ENCODE data around the gene PHGDH. TPM values are rescaled to one million over a fixed set of nuclear protein-coding genes. Genes with fewer than 3 reads are reported as not detected.
A peak's percentile ranks its signal among the peaks of the same experiment; 100 is the strongest.

The PHGDH gene
- total RNA-seq, 1 experiment from 2014 or later, result 82.0 TPM

GRCh38 chr1:119742202-119742601 is 30.5 kb downstream of the PHGDH start:
- no TSS peak for BruUV-seq (replicated peaks)
- no peak overlapping the region for H3K27ac ChIP-seq (ENCODE audit: low read length)
- H3K27me3 ChIP-seq (ENCODE audit: control insufficient read depth, insufficient read depth, low read length), result no peaks in the 10 kb centered on the region
- intact Hi-C loops (cut with micrococcal nuclease; ENCODE audit: unreplicated experiment) (no loop called here), in situ Hi-C loops (cut with HindIII; ENCODE audit: low pct_unique_long_range_greater_than_20kb, low sequenced_read_pairs) (no loop called here)
- POLR2A ChIA-PET, result no interaction called here
- DNase-seq (ENCODE audit: low read depth, low spot score) (no peak), ATAC-seq (0 out of 2 replicates have a peak, but pooled peaks have one; percentile 6)
- no peaks in the 10 kb centered on the region for H3K4me1 ChIP-seq (ENCODE audit: control insufficient read depth, insufficient read depth, low read length)
- no peak overlapping the region for H3K4me3 ChIP-seq (ENCODE audit: low read depth in 2 of 2, low read length in 2 of 2)
- no peak for TF ChIP-seq TCF7L2 (IDR thresholded peaks at IDR 0.05; ENCODE audit: low read depth, low read length)
- no peak for TF ChIP-seq REST (IDR thresholded peaks at IDR 0.05; ENCODE audit: insufficient read depth in 1 of 2, low read depth in 2 of 2, low read length in 1 of 2)
- no peaks in the 10 kb centered on the region; the same call in 1 of the 2 replicates for H3K36me3 ChIP-seq (ENCODE audit: control insufficient read depth, insufficient read depth, low read length)
- CTCF ChIA-PET, result no interaction called here
- H3K9me3 ChIP-seq (ENCODE audit: control insufficient read depth, insufficient read depth, low read depth, low read length), result no peaks in the 10 kb centered on the region

GRCh38 chr1:119742677-119743076 is 30.9 kb downstream of the PHGDH start:
- Histone ChIP-seq H3K9me3 (ENCODE audit: control insufficient read depth, insufficient read depth, low read depth, low read length) (no peaks in the 10 kb centered on the region), H3K36me3 (ENCODE audit: control insufficient read depth, insufficient read depth, low read length) (no peaks in the 10 kb centered on the region; the same call in 1 of the 2 replicates), H3K27me3 (ENCODE audit: control insufficient read depth, insufficient read depth, low read length) (no peaks in the 10 kb centered on the region), H3K4me1 (ENCODE audit: control insufficient read depth, insufficient read depth, low read length) (no peaks in the 10 kb centered on the region), H3K27ac (ENCODE audit: low read length) (no peak overlapping the region), H3K4me3 (ENCODE audit: low read depth in 2 of 2, low read length in 2 of 2) (no peak overlapping the region)
- DNase-seq (ENCODE audit: low read depth, low spot score) (no peak), ATAC-seq (no peak)
- intact Hi-C loops (cut with micrococcal nuclease; ENCODE audit: unreplicated experiment), result no loop called here
- in situ Hi-C loops (cut with HindIII; ENCODE audit: low pct_unique_long_range_greater_than_20kb, low sequenced_read_pairs), result no loop called here
- no TSS peak for BruUV-seq (replicated peaks)
- CTCF ChIA-PET, result interaction anchor here (1.2 kb wide), 1 partner anchor 72 kb away, joined by 4 read pairs; no protein-coding TSS in a partner anchor
- POLR2A ChIA-PET, result no interaction called here
- TF ChIP-seq CTCF (IDR thresholded peaks at IDR 0.05) (no peak), REST (IDR thresholded peaks at IDR 0.05; ENCODE audit: insufficient read depth in 1 of 2, low read depth in 2 of 2, low read length in 1 of 2) (no peak), TCF7L2 (IDR thresholded peaks at IDR 0.05; ENCODE audit: low read depth, low read length) (no peak), POLR2AphosphoS5 (IDR thresholded peaks at IDR 0.05; ENCODE audit: low read depth, low read length) (no peak), SIN3A (IDR thresholded peaks at IDR 0.05; ENCODE audit: borderline replicate concordance, insufficient read depth, low read depth, low read length) (no peak)
